KOPT-K1 (cell line): ENCODE measurements around the gene GADD45GIP1.
"Not testable (repeated sequence)": the region's sequence is repeated elsewhere in the genome, so short reads cannot be mapped to it uniquely, and the experiment has no call there.

Experiments
- H3K27ac ChIP-seq: fragments of 200-600 bp; sonication (generic); 2 replicates; pipeline ENCODE4 v1.5.1; 2016; ENCODE audit warnings: antibody characterized with exemption, mild to moderate bottlenecking, low read depth, low read length; ENCODE audit not compliant: poor library complexity, severe bottlenecking
- H3K36me3 ChIP-seq: fragments of 200-600 bp; sonication (generic); 2 replicates; pipeline ENCODE4 v1.5.1; 2017; ENCODE audit warnings: antibody characterized with exemption, mild to moderate bottlenecking, low read length, moderate library complexity; ENCODE audit not compliant: insufficient read depth
- H3K9me3 ChIP-seq: fragments of 200-600 bp; sonication (generic); 2 replicates; pipeline ENCODE4 v1.5.1; 2017; ENCODE audit warnings: antibody characterized with exemption, low read length, mild to moderate bottlenecking; ENCODE audit not compliant: insufficient read depth, poor library complexity, severe bottlenecking

Gene GADD45GIP1

DNA sequence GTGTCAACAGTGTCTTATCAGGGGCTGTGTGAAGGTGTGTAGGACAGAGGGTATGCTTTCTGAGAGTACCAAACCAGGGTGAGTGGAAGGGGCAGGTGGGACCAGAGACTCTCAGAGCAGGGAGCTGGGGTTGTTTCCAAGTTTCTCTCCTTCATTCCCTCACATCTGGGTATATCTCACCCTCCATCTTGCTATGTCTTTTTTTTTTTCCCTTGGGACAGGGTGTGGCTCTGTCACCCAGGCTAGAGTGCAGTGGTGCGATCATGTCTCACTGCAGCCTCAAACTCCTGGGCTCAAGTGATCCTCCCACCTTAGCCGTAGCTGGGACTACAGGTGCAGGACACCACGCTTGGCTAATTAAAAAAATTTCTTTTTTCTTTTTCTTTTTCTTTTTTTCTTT lies 23.0 kb upstream of the GADD45GIP1 start:
- H3K9me3 ChIP-seq = no peaks in the 10 kb centered on the region
- H3K36me3 ChIP-seq = no peaks in the 10 kb centered on the region
- H3K27ac ChIP-seq = no peak overlapping the region

DNA sequence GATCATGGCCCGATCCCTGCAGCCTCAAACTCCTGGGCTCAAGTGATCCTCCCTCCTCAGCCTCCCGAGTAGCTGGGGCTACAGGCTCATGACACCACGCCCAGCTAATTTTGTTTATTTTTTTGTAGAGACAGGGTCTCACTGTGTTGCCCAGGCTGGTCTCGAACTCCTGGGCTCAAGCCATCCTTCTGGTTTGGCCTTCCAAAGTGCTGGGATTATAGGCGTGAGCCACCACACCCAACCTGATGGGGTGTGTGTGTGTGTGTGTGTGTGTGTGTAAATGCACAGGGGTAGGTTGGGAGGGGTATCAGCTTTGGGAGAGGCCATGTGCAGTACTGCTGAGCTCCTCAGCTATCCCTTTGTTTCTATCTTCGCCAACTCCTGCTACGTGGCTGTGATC lies 19.1 kb upstream of the GADD45GIP1 start:
- H3K27ac ChIP-seq, H3K36me3 ChIP-seq, H3K9me3 ChIP-seq: not testable (repeated sequence)

- H3K27ac ChIP-seq = no peak overlapping the region
- no peaks in the 10 kb centered on the region for H3K36me3 ChIP-seq
- no peaks in the 10 kb centered on the region for H3K9me3 ChIP-seq
Measured at GRCh38 chr19:12975221-12975741, 18.3 kb upstream of the GADD45GIP1 start.

DNA sequence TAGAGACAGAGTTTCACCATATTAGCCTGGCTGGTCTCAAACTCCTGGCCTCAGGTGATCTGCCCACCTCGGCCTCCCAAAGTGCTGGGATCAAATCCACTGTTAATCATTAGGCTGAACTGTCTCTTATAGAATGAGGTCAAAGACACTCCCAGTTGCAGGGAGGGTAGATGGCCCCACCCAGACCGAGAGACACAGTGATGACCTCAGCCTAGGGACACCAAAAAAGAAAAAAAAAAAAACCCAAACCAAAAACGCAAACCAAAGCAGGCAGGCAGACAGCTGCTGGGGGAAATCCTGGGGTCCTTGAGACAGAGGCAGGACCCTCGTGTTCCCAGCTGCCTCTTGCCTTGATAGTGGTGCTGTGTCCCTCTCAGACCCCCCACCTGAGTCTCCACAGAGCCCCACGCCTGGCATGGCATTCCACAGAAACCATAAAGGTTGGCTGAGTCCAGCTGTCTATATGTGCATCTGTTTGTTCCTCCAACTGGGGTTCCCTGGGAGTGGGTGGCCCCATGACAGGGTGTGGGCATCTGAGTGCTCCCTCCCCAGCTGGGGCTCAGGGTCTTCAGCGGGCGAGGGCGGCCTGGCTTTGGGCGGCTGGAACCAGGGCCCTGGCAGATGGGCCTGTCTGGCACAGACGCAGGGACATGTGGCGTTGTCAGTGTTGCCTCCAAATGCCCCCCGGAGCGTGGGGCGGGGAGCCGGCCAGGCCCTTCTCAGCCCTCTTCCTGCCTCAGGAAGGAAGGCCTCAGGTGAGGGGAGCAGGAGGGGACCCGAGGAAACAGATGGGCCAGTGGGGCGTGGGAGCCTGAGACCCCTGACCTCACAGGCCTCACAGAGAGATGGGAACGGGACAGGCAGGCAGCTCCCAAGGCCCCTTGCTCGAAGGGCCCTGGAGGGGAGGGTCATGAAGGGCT lies 17.5 kb upstream of the GADD45GIP1 start:
- Histone ChIP-seq H3K9me3 (no peaks in the 10 kb centered on the region), H3K27ac (no peak overlapping the region), H3K36me3 (no peaks in the 10 kb centered on the region)

DNA sequence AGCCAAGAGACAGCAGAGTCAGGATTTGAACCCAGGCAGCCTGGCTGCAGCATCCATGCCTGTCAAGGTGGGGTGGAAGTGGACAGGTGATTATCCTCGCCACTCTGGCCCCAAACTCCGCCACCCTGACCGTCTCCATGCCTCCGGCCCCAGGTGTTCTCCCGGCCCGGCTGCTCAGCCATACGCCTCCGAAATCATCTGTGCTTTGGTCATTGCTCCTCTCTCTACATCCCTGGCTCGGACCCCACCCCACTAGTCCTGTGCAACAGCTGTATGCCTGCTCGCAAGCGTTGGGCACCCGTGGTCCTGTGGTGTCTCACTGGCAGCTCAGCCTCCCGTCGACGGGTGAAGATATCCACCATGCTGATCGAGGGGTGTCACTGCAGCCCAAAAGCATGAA lies 16.2 kb upstream of the GADD45GIP1 start:
- Histone ChIP-seq H3K9me3 (no peaks in the 10 kb centered on the region), H3K36me3 (no peaks in the 10 kb centered on the region), H3K27ac (no peak overlapping the region)

GRCh38 chr19:12970070-12970820 lies 13.2 kb upstream of the GADD45GIP1 start:
- no peaks in the 10 kb centered on the region for H3K9me3 ChIP-seq
- no peak overlapping the region for H3K27ac ChIP-seq
- H3K36me3 ChIP-seq = no peaks in the 10 kb centered on the region

DNA sequence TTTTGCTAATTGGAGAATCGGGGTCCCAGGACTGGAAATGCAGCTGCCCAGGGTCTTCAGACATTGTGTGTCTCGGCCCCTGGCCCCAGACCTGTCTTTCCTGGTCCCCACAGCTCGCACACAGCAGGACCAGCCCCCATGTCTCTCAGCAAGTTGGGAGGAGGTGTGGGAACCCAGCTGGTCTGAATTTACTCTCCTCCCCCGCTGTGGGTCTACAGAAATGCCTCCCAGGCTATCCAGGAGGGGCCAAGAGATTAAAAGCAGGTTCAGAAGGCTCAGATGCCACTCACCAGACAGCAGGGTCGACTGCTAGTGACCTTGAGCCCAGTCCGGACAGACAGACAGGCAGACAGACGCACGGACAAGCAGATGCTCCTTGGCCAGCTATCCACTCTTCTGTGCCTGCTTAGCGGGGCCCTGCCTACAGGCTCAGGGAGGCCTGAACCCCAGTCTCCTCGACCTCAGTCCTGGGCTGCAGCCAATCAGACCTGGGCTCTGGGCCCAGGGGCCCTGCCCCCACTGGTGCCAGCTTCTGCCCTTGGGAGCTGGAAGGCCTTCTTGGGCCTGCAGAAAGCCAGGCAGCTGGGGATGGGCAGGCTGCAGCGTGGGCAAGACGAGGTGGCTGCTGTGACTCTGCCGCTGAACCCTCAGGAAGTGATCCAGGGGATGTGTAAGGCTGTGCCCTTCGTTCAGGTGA lies 12.4 kb upstream of the GADD45GIP1 start, which contains the start of gene DAND5:
Gene DAND5 (plus strand): TSS at position 285 of the 697 bp plus-strand sequence. CDS start 85 bp downstream, at position 370.
- Histone ChIP-seq H3K27ac (no peak within 1 kb of the TSS), H3K36me3 (no peaks in the 10 kb centered on the region), H3K9me3 (no peaks in the 10 kb centered on the region)

- no peaks in the 10 kb centered on the region for H3K9me3 ChIP-seq
- H3K36me3 ChIP-seq = no peaks in the 10 kb centered on the region
- H3K27ac ChIP-seq = no peak overlapping the region
Measured at GRCh38 chr19:12967907-12968306, 10.9 kb upstream of the GADD45GIP1 start.

DNA sequence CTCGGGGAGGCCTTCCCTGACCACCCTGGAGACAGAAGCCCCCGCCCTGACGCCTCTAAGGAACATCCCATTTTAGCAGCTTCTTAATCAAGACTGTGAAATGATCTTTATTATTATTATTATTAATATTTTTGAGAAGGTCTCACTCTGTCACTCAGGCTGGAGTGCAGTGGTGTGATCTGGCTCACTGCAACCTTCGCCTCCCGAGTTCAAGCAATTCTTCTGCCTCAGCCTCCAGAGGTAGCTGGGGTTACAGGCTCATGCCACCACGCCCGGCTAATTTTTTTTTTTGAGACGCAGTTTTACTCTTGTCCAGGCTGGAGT lies 8.8 kb upstream of the GADD45GIP1 start:
- Histone ChIP-seq H3K36me3 (no peaks in the 10 kb centered on the region), H3K9me3 (no peaks in the 10 kb centered on the region), H3K27ac (peak overlapping the region; percentile 79)

DNA sequence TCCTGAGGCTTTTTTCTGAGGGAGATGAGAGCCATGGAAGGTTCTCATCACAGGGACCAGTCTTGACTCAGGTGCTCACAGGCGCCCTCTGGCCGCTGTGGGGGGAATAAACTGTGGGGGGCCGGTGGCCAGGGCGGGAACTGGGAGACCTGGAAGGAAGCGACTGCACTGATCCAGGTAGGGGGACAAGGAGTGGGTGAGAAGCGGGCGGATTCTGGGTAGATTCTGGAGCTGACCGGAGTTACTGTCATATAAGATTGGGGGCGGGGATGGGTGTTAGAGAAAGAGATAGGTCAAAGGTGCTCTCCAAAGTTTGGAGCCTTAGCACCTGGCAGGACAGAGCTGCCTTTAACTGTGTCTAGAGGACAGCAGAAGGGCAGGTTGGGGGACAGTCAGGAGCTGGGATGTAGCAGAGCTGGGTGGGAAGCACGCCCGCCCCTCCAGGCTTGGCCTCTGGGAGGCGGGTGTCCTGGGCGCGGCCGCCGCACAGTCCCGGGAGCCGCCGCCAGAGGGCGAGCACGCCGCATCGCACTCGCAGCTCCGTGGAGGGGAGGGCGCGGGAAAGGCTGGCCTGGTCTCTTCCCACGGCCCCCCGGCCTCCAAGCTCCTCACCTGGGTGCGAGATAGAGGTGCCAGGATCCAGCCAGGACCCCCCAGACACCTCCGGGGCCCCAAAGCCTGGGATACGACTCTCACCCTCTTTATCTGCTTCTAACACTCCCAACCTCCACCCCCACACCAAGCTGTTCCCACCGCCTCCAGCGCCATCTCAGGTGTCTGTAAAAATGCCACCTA lies 8.2 kb upstream of the GADD45GIP1 start:
- no peaks in the 10 kb centered on the region for H3K9me3 ChIP-seq
- peak overlapping the region; percentile 79 for H3K27ac ChIP-seq
- no peaks in the 10 kb centered on the region for H3K36me3 ChIP-seq

- Histone ChIP-seq H3K36me3 (peaks cover 11% of the 10 kb centered on the region), H3K9me3 (no peaks in the 10 kb centered on the region), H3K27ac (no peak overlapping the region)
Measured at GRCh38 chr19:12959481-12959880, 2.5 kb upstream of the GADD45GIP1 start.

DNA sequence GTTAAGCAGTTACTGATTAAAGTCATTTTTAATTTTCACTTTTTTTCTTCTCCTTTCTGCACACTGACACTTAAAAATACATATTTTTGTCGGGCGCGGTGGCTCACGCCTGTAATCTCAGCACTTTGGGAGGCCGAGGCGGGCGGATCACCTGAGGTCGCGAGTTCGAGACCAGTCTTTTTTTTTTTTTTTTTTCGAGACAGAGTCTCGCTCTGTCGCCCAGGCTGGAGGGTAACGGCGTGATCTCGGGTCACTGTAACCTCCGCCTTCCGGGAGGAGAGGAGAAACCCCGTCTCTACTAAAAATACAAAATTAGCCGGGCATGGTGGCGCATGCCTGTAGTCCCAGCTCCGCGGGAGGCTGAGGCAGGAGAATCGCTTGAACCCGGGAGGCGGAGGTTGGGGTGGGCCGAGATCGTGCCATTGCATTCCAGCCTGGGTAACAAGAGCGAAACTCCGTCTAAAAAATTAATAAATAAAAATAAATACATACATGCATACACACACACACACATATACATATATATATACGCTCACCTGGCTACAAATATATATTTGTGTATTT lies 448 bp upstream of the GADD45GIP1 start:
- H3K36me3 ChIP-seq = peaks cover 31% of the 10 kb centered on the region
- peak overlapping the region; percentile 77 for H3K27ac ChIP-seq
- not testable (repeated sequence) for H3K9me3 ChIP-seq

DNA sequence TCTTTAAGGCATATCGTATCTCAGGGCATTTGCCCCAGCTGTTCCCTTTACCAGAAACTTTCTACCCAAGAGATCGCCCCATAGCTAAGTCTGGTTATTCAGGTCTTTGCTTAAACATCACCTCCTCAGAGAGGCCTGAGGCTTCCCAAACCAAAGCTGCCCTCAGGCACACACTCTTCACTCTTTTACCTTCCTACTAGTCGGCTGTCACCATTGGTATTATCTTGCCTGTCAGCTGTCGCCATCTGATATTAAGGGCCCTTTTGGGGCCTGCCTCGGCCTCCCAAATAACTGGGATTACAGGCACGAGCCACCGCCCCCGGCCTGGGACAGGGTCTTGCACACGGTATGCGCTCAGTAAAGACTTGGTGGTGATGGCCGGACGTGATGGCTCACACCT lies 1.0 kb downstream of the GADD45GIP1 start:
- Histone ChIP-seq H3K27ac (peak overlapping the region; percentile 77), H3K36me3 (peaks cover 46% of the 10 kb centered on the region), H3K9me3 (no peaks in the 10 kb centered on the region)

- H3K9me3 ChIP-seq = not testable (repeated sequence)
- peaks cover 50% of the 10 kb centered on the region for H3K36me3 ChIP-seq
- peak overlapping the region; percentile 77 for H3K27ac ChIP-seq
Measured at GRCh38 chr19:12955575-12955974, 1.4 kb downstream of the GADD45GIP1 start.
